GM19463 (cell line): ENCODE results near the gene ZNF444.
"Not testable (repeated sequence)": the region's sequence is repeated elsewhere in the genome, so short reads cannot be mapped to it uniquely, and the experiment has no call there.

Source experiments
- ATAC-seq: cut with Tn5 transposase; IDR thresholded peaks from one replicate; pipeline ENCODE4 v1.9.1; 2021; ENCODE audit warnings: mild to moderate bottlenecking, moderate library complexity; ENCODE audit not compliant: unreplicated experiment

ZNF444 gene

GRCh38 chr19:56144831-56145230 is 3.7 kb downstream of the ZNF444 start:
- no peak for ATAC-seq

GRCh38 chr19:56145698-56146097 is 4.6 kb downstream of the ZNF444 start:
- no peak for ATAC-seq

GRCh38 chr19:56146904-56147303 is 5.8 kb downstream of the ZNF444 start:
- no peak for ATAC-seq

- ATAC-seq = no peak
Measured at GRCh38 chr19:56147307-56147706, 6.2 kb downstream of the ZNF444 start.

GRCh38 chr19:56148096-56148495 is 7.0 kb downstream of the ZNF444 start:
- ATAC-seq = no peak

GRCh38 chr19:56148955-56149655 is 8.0 kb downstream of the ZNF444 start:
- not testable (repeated sequence) for ATAC-seq

- ATAC-seq = no peak
Measured at GRCh38 chr19:56149656-56150038, 8.6 kb downstream of the ZNF444 start.

- ATAC-seq = no peak
Measured at GRCh38 chr19:56150358-56150757, 9.3 kb downstream of the ZNF444 start.

GRCh38 chr19:56152644-56153043 is 11.6 kb downstream of the ZNF444 start:
- ATAC-seq = no peak

GRCh38 chr19:56153507-56153906 is 12.4 kb downstream of the ZNF444 start:
- no peak for ATAC-seq

GRCh38 chr19:56155124-56155687 is 14.1 kb downstream of the ZNF444 start:
- no peak for ATAC-seq

GRCh38 chr19:56156768-56157167 is 15.7 kb downstream of the ZNF444 start:
- ATAC-seq = no peak

- ATAC-seq = no peak
Measured at GRCh38 chr19:56158170-56158757, 17.2 kb downstream of the ZNF444 start.

GRCh38 chr19:56159009-56159559 is 18.0 kb downstream of the ZNF444 start:
- ATAC-seq = no peak

GRCh38 chr19:56159622-56160271 is 18.7 kb downstream of the ZNF444 start:
- no peak for ATAC-seq

- no peak for ATAC-seq
Measured at GRCh38 chr19:56161534-56161933, 20.4 kb downstream of the ZNF444 start.

GRCh38 chr19:56162258-56162657 is 21.2 kb downstream of the ZNF444 start:
- ATAC-seq = no peak

- no peak for ATAC-seq
Measured at GRCh38 chr19:56163097-56163496, 22.0 kb downstream of the ZNF444 start.

GRCh38 chr19:56167064-56167578 is 26.0 kb downstream of the ZNF444 start:
- ATAC-seq = no peak

- ATAC-seq = no peak
Measured at GRCh38 chr19:56170261-56170660, 29.2 kb downstream of the ZNF444 start.

- ATAC-seq = no peak
Measured at GRCh38 chr19:56174086-56174485, 33.0 kb downstream of the ZNF444 start.
